HG03280 (cell line): ENCODE data around the gene ALB.

ENCODE experiments used
- ATAC-seq: cut with Tn5 transposase; IDR thresholded peaks from one replicate; pipeline ENCODE4 v1.9.1; 2021; ENCODE audit warnings: mild to moderate bottlenecking, moderate library complexity; ENCODE audit not compliant: unreplicated experiment

ALB gene

GRCh38 chr4:73429826-73430587 is 25.9 kb downstream of the ALB start:
- ATAC-seq = no peak

GRCh38 chr4:73431813-73432168 is 27.7 kb downstream of the ALB start:
- no peak for ATAC-seq

GRCh38 chr4:73432169-73433000 is 28.3 kb downstream of the ALB start:
- ATAC-seq = no peak

- ATAC-seq = no peak
Measured at GRCh38 chr4:73433140-73433539, 29.1 kb downstream of the ALB start.

GRCh38 chr4:73434311-73434710 is 30.2 kb downstream of the ALB start:
- ATAC-seq = peak; percentile 63

GRCh38 chr4:73435984-73436383 is 31.9 kb downstream of the ALB start, which contains the start of gene AFP:
Gene AFP (plus strand): TSS chr4:73436221. CDS start chr4:73436263, 42 bp downstream.
- no peak for ATAC-seq

- ATAC-seq = no peak
Measured at GRCh38 chr4:73436674-73437557, 32.8 kb downstream of the ALB start.

GRCh38 chr4:73437558-73437956 is 33.5 kb downstream of the ALB start:
- ATAC-seq = no peak

- no peak for ATAC-seq
Measured at GRCh38 chr4:73438048-73438447, 34.0 kb downstream of the ALB start.

- ATAC-seq = no peak
Measured at GRCh38 chr4:73438582-73439215, 34.6 kb downstream of the ALB start.

- no peak for ATAC-seq
Measured at GRCh38 chr4:73439445-73439844, 35.4 kb downstream of the ALB start.

- ATAC-seq = no peak
Measured at GRCh38 chr4:73439991-73440390, 35.9 kb downstream of the ALB start.

- ATAC-seq = no peak
Measured at GRCh38 chr4:73440653-73441052, 36.6 kb downstream of the ALB start.

- no peak for ATAC-seq
Measured at GRCh38 chr4:73442275-73442674, 38.2 kb downstream of the ALB start.

- no peak for ATAC-seq
Measured at GRCh38 chr4:73443224-73443623, 39.1 kb downstream of the ALB start.

GRCh38 chr4:73445383-73446335 is 41.6 kb downstream of the ALB start:
- ATAC-seq = no peak

- ATAC-seq = peak; percentile 100
Measured at GRCh38 chr4:73446336-73446938, 42.4 kb downstream of the ALB start.

GRCh38 chr4:73447671-73448070 is 43.6 kb downstream of the ALB start:
- ATAC-seq = no peak
